T-helper 1 cell treated with Interleukin-12 subunit alpha and Interleukin-12 subunit beta and Interleukin-4 antibody, amounts not matched to agents 30 ng/mL and 1 ng/mL, for 36 hours (primary cell): ENCODE results near the gene PHF1. TPM values are rescaled to one million over a fixed set of nuclear protein-coding genes. Genes with fewer than 3 reads are reported as not detected.
"Not testable (repeated sequence)": the region's sequence is repeated elsewhere in the genome, so short reads cannot be mapped to it uniquely, and the experiment has no call there.

Source experiments
- intact Hi-C: fragments of 100-400 bp; cut with micrococcal nuclease; formaldehyde crosslinking; loops from one replicate; pipeline ENCODE4 v1.15.1; 2024
- total RNA-seq: library from RNA; stranded (reverse); gene quantifications from 2 replicates; pipeline ENCODE4 v1.2.3, GENCODE V29; 2022

The PHF1 gene
- total RNA-seq, 1 donor from 2014 or later = 37.1 TPM

- intact Hi-C loops = loop anchor here (1.0 to 5.0 kb wide), 19 partner anchors 19 to 539 kb away; partner anchors contain the start of genes BAK1, CUTA, HSD17B8 and ITPR3
These were observed 19.4 kb upstream of the PHF1 start, which contains the start of gene KIFC1 for GRCh38 chr6:33391278-33391921. Gene KIFC1 (plus strand): TSS chr6:33391823. CDS start chr6:33391986, 163 bp downstream.

GRCh38 chr6:33391922-33392594 lies 18.8 kb upstream of the PHF1 start:
- intact Hi-C loops = loop anchor here (1.0 to 5.0 kb wide), 19 partner anchors 18 to 540 kb away; partner anchors contain the start of genes BAK1, CUTA, HSD17B8 and ITPR3

DNA sequence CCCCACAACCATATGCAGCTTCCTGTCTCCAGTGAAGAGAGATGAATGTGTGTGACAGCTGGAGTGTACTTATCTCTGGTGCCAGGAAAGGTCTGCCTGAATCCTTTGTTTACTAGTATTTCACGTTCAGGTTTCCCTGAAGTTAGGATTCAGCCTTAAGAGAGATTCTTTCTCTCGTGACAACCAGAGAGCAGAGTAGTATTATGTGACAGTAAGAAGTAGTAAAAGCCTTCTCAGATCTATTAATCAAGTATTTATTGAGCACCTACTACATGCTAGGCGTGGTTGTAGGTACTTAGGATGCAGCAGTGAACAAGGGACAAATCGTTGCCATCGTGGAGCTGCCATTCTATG lies 18.2 kb upstream of the PHF1 start:
- intact Hi-C loops = loop anchor here (5.0 kb wide), 1 partner anchor 540 kb away; the partner anchor contains the start of genes PSMB9 and TAP1

DNA sequence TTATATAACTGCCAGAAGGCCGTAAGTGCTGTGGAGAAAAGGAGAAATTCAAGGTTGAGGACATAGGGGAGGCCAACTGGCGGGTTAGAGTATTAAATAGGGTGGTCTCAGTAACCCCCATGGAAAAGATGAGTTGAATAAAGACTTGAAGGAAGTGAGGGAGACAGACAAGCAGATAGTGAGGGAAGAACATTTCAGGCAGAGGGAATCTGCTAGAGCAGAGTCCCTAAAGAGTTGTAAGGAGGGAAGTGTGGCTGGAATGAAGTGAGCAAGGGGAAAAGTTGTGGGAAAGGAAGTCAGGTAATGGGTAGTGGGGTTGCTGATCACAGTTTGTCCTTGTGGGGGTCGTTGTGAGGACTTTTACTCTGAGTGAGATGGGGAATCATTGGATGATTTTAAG lies 17.8 kb upstream of the PHF1 start:
- intact Hi-C loops = loop anchor here (5.0 kb wide), 1 partner anchor 541 kb away; the partner anchor contains the start of genes PSMB9 and TAP1

GRCh38 chr6:33397541-33397940 lies 13.3 kb upstream of the PHF1 start:
- intact Hi-C loops = no loop called here

DNA sequence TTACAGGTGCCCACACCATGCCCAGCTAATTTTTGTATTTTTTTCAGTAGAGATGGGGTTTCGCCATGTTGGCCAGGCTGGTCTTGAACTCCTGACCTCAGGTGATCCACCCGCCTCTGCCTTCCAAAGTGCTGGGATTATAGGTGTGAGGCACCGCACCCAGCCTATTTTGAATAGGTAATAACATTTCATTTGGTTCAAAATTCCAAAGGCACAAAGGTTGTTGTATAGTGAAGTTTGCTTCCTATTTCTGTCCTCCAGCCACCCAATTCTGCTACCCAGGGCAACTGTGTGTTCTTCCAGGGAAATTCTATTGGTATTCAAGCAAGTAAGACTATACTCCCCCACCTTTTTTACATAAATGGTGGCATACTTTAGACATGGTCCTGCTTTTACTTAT lies 12.2 kb upstream of the PHF1 start:
- intact Hi-C loops = not testable (repeated sequence)

- intact Hi-C loops = not testable (repeated sequence)
These were observed 10.9 kb upstream of the PHF1 start for GRCh38 chr6:33399881-33400280.

GRCh38 chr6:33404884-33405283 lies 5.9 kb upstream of the PHF1 start:
- intact Hi-C loops = no loop called here

GRCh38 chr6:33405386-33405940 lies 5.4 kb upstream of the PHF1 start:
- intact Hi-C loops = no loop called here

DNA sequence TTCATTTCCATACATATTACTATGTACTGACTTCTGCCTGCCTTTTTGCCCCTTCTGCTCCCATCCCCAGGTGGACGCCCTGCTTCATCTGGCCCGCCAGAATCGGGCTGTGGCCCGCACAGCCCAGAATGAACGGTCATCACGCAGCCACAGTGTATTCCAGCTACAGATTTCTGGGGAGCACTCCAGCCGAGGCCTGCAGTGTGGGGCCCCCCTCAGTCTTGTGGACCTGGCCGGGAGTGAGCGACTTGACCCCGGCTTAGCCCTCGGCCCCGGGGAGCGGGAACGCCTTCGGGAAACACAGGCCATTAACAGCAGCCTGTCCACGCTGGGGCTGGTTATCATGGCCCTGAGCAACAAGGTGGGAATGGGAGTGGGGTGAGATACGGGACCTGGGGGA lies 4.7 kb upstream of the PHF1 start:
- intact Hi-C loops = no loop called here

DNA sequence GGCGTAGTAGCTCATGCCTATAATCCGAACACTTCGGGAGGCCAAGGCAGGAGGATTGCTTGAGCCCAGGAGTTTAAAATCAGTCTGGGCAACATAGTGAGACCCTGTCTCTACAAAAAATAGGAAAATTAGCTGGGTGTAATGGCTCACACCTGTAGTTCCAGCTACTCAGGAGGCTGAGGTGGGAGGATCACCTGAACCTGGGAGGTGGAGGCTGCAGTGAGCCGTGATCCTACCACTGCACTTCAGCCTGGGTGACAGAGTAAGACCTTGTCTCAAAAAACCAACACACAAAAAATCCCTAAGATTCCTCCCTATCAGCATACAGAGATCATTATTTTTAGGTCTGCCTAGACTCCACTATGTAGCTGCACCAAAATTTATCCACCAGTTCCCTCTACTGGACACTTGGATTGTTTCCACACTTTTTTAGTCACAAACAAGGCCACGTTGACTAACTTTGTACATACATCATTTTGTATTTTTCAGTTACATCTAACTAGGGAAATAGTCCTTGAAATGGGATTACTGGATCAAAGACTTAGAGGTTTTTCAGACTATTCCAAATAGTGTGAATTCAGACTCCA lies 3.6 kb upstream of the PHF1 start:
- intact Hi-C loops = no loop called here

- intact Hi-C loops = loop anchor here (1.0 to 10.0 kb wide), 16 partner anchors 8 to 1745 kb away; partner anchors contain the start of genes AGPAT1, C6orf47, CSNK2B and CUTA
These were observed 634 bp upstream of the PHF1 start for GRCh38 chr6:33410050-33410710.

GRCh38 chr6:33411632-33412005 lies 805 bp downstream of the PHF1 start:
- intact Hi-C loops = loop anchor here (5.0 to 10.0 kb wide), 6 partner anchors 291 to 1747 kb away; partner anchors contain the start of genes AGPAT1, C6orf47, CSNK2B and DXO

DNA sequence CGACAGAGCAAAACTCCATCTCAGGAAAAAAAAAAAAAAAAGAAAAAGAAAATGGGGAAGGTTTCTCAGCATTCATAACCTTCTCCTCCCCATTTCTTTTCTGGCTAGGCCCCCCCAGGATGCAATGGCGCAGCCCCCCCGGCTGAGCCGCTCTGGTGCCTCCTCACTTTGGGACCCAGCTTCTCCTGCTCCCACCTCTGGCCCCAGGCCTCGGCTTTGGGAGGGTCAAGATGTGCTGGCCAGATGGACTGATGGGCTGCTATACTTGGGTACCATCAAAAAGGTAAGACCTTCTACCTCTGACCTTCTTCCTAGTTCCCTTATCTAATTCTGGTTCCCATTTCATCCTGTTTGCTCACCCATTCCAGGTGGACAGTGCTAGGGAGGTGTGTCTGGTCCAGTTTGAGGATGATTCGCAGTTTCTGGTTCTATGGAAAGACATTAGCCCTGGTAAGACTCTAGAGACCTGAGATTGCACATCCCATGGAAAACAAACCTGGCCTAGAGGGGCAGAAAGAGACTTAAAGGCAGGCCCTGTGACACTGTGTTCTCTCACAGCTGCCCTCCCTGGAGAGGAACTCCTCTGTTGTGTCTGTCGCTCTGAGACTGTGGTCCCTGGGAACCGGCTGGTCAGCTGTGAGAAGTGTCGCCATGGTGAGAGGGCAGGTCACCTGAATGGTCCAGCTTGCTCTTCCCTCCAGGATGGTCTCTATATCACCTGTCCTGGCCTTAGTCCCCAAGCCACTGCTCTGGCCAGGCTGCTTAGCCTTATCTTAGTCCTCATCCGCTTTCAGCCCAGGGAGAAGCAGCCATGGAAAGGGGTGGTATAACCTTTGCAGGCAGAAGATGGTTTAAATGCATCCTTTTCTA lies 1.6 kb downstream of the PHF1 start:
- intact Hi-C loops = loop anchor here (5.0 to 10.0 kb wide), 6 partner anchors 290 to 1748 kb away; partner anchors contain the start of genes AGPAT1, C6orf47, CSNK2B and DXO

DNA sequence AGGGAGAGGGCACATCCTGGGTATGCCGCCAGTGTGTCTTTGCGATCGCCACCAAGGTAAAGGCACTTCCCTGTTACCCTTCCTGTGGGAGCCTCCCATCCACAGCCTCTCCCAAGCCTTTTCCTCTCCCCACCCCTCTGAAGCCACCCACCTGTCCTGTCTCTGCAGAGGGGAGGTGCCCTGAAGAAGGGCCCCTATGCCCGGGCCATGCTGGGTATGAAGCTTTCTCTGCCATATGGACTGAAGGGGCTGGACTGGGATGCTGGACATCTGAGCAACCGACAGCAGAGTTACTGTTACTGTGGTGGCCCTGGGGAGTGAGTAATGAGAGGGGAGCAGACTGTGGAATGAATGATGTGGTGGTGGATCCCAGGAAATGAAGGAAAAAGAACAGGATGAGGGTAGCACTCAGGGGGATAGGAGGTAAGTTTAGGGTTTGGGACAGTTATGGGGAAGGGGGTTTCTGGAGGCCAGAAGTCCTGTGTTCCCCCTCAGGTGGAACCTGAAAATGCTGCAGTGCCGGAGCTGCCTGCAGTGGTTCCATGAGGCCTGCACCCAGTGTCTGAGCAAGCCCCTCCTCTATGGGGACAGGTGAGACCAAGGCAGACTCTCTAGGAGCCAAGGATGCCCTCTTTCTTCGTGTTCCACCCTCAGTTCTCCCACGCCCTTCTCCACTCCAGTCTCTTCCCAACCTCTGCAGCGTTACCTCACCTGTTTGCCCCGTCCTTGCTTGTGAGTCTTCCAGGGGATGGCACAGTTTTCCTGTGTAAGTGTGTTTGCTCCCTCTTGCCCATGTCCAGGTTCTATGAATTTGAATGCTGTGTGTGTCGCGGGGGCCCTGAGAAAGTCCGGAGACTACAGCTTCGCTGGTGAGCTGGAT lies 2.7 kb downstream of the PHF1 start:
- intact Hi-C loops = loop anchor here (5.0 to 10.0 kb wide), 6 partner anchors 289 to 1749 kb away; partner anchors contain the start of genes AGPAT1, C6orf47, CSNK2B and DXO

DNA sequence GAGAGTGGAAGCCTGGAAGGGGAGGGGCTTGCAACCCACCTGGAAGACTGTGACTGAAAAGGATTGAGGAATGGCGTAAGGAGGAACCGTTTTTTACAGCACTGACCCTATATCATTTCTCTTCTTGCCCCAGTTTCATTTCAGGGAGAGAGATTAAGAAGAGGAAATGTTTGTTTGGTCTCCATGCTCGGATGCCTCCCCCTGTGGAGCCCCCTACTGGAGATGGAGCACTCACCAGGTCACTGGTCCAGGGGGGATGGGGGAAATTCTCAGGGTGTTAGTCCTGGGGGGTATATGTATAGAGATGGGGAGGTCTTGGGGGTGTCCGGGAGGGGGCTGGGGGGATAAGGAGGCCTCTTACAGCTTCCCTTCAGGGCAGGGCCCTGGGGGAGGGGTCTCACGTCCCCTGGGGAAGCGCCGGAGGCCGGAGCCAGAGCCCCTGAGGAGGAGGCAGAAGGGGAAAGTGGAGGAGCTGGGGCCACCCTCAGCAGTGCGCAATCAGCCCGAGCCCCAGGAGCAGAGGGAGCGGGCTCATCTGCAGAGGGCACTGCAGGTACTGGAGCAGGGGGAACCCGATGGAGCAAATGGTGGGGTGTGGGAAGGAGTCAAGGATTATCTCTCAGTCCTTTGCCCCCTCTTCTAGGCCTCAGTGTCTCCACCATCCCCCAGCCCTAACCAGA lies 3.9 kb downstream of the PHF1 start:
- intact Hi-C loops = loop anchor here (5.0 to 10.0 kb wide), 8 partner anchors 288 to 1750 kb away; partner anchors contain the start of genes AGPAT1, C6orf47, CSNK2B and DXO

- intact Hi-C loops = loop anchor here (5.0 to 10.0 kb wide), 7 partner anchors 296 to 1751 kb away; partner anchors contain the start of genes AGPAT1, C6orf47, CSNK2B and DXO
These were observed 5.0 kb downstream of the PHF1 start for GRCh38 chr6:33415831-33416230.
